Stimulated activated effector memory CD8-positive, alpha-beta T cell treated with anti-CD3 and anti-CD28 coated beads, Interleukin-12 subunit alpha, Interleukin-12 subunit beta, amount 100 ng/mL, for 72 hours (primary cell): ENCODE data around the gene TENM4.
"Not testable (repeated sequence)": the region's sequence is repeated elsewhere in the genome, so short reads cannot be mapped to it uniquely, and the experiment has no call there.

Source experiments
- ATAC-seq: fragments of 150-1000 bp; cut with Tn5 transposase; 2 replicates; pipeline ENCODE4 v1.10.0; 2021
- DNase-seq, 2 donors: peaks; one replicate each; pipeline ENCODE4 v3.0.0; 2021 to 2022; ENCODE audit warnings: low spot score in 2 of 2
- H3K27ac Mint-ChIP-seq: one replicate; pipeline ENCODE4 v1.8.0; 2022; ENCODE audit warnings: mild to moderate bottlenecking, mixed read lengths
- H3K36me3 Mint-ChIP-seq: one replicate; pipeline ENCODE4 v1.8.0; 2022; ENCODE audit warnings: mild to moderate bottlenecking, mixed read lengths
- H3K4me1 Mint-ChIP-seq: one replicate; pipeline ENCODE4 v1.8.0; 2022; ENCODE audit warnings: mixed read lengths
- H3K4me3 Mint-ChIP-seq: one replicate; pipeline ENCODE4 v1.8.0; 2022; ENCODE audit warnings: mild to moderate bottlenecking, mixed read lengths
- H3K9me3 Mint-ChIP-seq: one replicate; pipeline ENCODE4 v1.8.0; 2022; ENCODE audit warnings: mixed read lengths

The TENM4 gene

DNA sequence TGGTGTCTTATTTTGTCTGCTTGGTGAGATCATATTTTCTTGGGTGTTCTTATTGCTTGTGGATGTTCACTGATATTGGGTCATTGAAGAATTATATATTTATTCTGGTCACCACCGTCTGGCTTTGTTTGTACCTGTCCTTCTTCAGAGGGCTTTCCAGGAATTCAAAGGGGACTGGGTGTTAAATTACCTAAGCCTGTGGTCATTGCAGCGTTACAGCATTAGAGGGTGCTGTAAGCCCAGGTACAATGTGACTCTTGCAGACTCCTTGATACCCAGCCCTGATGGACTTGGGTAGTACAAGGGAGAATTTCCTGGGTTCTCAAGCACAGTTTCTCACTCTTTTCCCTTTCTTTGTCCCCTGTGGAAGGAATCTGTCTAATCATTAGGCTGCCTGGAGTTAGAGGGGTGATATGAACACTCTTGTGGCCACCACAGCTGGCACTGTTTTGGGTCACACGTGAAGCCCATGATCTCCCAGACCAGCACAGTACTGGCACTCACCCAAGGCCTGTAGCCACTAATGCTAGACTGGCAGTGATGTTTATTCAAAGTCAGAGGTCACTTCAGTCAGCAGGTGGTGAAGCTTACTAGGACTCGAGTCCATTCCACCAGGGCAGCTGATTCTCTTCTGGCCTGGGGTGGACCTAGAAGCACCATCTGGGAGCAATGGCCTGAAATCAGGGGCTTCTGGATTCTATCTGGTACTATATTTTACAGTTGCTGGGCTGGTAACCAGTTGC is 810.1 kb downstream of the TENM4 start:
- Mint-ChIP-seq H3K9me3 (peaks cover 21% of the 10 kb centered on the region), H3K36me3 (no peaks in the 10 kb centered on the region), H3K27ac (no peak overlapping the region), H3K4me1 (peaks cover 2% of the 10 kb centered on the region), H3K4me3 (no peak overlapping the region)
- ATAC-seq (no peak), DNase-seq (no peak)

DNA sequence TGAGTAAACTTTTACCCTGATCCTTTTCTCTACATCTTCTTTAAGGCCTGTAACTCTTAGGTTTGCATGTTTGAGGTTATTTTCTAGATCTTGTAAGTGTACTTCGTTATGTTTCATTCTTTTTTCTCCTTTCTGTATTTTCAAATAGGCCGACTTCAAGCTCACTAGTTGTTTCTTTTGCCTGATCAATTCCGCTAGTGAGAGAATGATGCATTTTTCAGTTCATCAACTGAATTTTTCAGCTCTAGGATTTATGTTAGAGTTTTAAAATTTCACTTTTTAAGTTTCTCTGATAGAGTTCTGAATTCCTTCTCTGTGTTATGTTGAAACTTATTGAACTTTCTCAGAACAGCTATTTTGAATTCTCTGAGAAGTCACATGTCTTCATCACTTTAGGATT is 810.7 kb downstream of the TENM4 start:
- Mint-ChIP-seq H3K36me3 (no peaks in the 10 kb centered on the region), H3K9me3 (peaks cover 21% of the 10 kb centered on the region), H3K27ac (no peak overlapping the region), H3K4me1 (no peaks in the 10 kb centered on the region), H3K4me3 (no peak overlapping the region)
- no peak for ATAC-seq
- no peak for DNase-seq

- H3K4me1 Mint-ChIP-seq, result no peaks in the 10 kb centered on the region
These were observed 818.2 kb downstream of the TENM4 start for GRCh38 chr11:78622666-78623065.

DNA sequence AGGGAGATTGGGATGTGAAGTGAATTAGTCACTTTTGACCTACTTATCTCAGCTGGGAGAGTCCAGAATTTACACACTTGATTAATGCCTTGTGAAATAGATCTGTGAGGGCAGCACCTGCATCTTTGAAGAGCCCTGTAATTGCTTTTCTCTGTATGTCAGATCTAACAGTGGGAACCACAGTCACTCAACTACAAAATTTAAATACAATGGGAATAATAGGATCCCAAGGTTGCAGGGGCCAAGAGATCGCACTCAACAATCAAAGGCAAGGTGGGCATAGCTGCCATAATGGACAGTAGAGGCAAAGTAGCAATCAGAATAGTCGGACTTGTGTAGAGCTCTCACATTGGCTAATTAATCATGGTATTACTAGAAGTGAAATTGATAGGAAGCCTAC is 820.7 kb downstream of the TENM4 start:
- Mint-ChIP-seq H3K4me3 (no peak overlapping the region), H3K27ac (no peak overlapping the region), H3K4me1 (no peaks in the 10 kb centered on the region), H3K9me3 (peaks cover 8% of the 10 kb centered on the region), H3K36me3 (no peaks in the 10 kb centered on the region)
- DNase-seq (no peak), ATAC-seq (no peak)

More at GRCh38 chr11:78622666-78623065, 818.2 kb downstream of the TENM4 start:
- ATAC-seq (no peak), DNase-seq (no peak)
- no peak overlapping the region for H3K4me3 Mint-ChIP-seq
- no peaks in the 10 kb centered on the region for H3K36me3 Mint-ChIP-seq
- H3K9me3 Mint-ChIP-seq, result peaks cover 11% of the 10 kb centered on the region
- H3K27ac Mint-ChIP-seq, result no peak overlapping the region

- no peaks in the 10 kb centered on the region for H3K36me3 Mint-ChIP-seq
- DNase-seq, result no peak
- no peaks in the 10 kb centered on the region for H3K4me1 Mint-ChIP-seq
- no peak overlapping the region for H3K4me3 Mint-ChIP-seq
- H3K9me3 Mint-ChIP-seq, result peaks cover 8% of the 10 kb centered on the region
- ATAC-seq, result no peak
- H3K27ac Mint-ChIP-seq, result no peak overlapping the region
These were observed 825.1 kb downstream of the TENM4 start for GRCh38 chr11:78615724-78616123.

DNA sequence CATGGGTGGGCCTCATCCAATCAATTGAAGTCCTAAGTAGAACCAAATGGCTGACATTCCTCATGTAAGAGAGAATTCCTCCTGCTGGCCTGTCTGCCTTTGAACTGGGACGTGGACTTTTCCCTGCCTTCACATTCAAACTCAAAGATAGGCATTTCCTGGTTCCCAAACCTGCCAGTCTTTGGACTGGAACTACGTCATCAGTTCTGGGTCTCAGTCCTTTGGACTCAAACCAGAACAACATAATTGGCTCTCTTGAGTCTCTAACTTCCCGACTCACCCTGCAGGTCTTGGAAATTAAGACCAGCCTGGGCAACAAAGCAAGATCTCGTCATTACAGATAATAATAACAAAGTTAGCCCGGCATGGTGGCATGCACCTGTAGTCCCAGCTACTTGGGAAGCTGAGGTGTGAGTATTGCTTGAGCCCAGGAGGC is 827.4 kb downstream of the TENM4 start:
- no peak overlapping the region for H3K27ac Mint-ChIP-seq

DNA sequence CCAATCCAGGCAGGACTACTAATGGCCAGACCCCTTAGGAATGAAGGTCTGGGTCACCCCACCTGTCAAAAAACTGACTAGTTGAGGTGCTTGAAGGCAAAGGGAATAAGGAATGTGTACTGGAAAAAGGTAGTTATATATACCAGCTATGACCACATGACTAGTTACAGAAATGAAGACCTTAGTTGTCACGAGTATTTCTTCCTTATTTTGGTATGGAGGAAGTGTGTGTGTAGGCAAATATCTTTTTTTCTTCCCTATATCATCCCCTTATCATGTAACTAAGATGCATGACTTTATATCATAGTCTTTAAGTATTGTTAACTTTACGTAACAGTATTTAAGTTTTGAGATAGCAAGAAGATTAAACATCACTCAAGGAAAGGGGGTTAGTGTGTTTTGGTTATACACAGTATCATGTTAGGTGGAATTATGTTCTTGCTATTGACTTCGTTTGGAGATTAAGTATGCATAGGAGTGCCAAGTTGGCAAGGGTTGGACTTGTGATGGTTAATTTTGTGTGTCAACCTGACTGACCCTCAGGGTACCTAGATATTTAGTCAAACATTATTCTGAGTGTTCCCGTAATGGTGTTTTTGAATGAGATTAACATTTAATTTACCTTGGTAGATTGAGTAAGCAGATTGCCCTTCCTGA is 828.0 kb downstream of the TENM4 start:
- H3K9me3 Mint-ChIP-seq, result no peaks in the 10 kb centered on the region
- no peak overlapping the region for H3K4me3 Mint-ChIP-seq
- no peaks in the 10 kb centered on the region for H3K36me3 Mint-ChIP-seq
- ATAC-seq, result no peak
- H3K27ac Mint-ChIP-seq, result no peak overlapping the region
- no peaks in the 10 kb centered on the region for H3K4me1 Mint-ChIP-seq
- DNase-seq, result no peak

More for the DNA sequence above, 827.4 kb downstream of the TENM4 start:
- Mint-ChIP-seq H3K4me1 (no peaks in the 10 kb centered on the region), H3K4me3 (no peak overlapping the region), H3K9me3 (no peaks in the 10 kb centered on the region), H3K36me3 (no peaks in the 10 kb centered on the region)
- DNase-seq (no peak), ATAC-seq (no peak)

GRCh38 chr11:78609321-78609720 is 831.5 kb downstream of the TENM4 start:
- H3K27ac Mint-ChIP-seq, DNase-seq, H3K4me1 Mint-ChIP-seq, H3K36me3 Mint-ChIP-seq, ATAC-seq, H3K4me3 Mint-ChIP-seq, H3K9me3 Mint-ChIP-seq: not testable (repeated sequence)

- no peaks in the 10 kb centered on the region for H3K9me3 Mint-ChIP-seq
- no peaks in the 10 kb centered on the region for H3K36me3 Mint-ChIP-seq
- DNase-seq (no peak), ATAC-seq (no peak)
- H3K27ac Mint-ChIP-seq, result no peak overlapping the region
- no peaks in the 10 kb centered on the region for H3K4me1 Mint-ChIP-seq
- no peak overlapping the region for H3K4me3 Mint-ChIP-seq
These were observed 833.1 kb downstream of the TENM4 start for GRCh38 chr11:78607696-78608095.

GRCh38 chr11:78606667-78607066 is 834.2 kb downstream of the TENM4 start:
- Mint-ChIP-seq H3K4me3 (no peak overlapping the region), H3K36me3 (no peaks in the 10 kb centered on the region), H3K27ac (no peak overlapping the region), H3K4me1 (no peaks in the 10 kb centered on the region), H3K9me3 (no peaks in the 10 kb centered on the region)
- ATAC-seq, result no peak
- DNase-seq, result no peak

DNA sequence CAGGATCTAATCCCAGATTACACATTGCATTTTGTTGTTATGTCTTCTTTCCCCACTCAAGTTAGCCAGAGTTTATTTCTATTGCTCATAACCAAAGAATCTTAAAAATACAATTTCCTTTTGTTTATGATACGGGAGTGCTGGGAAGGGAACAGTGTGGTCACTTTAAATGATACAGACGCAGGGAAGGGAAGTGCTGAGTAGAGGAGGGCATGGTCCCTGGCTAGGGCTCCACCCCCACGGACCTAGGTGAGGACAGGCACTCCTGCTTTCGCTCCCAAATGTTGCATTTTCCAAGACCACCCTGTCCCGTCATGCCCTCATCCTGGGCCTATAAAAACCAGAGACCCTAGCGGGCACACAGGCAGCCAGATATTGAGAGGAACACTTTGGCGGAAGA is 835.5 kb downstream of the TENM4 start:
- Mint-ChIP-seq H3K4me3 (no peak overlapping the region), H3K9me3 (no peaks in the 10 kb centered on the region), H3K4me1 (no peaks in the 10 kb centered on the region), H3K36me3 (no peaks in the 10 kb centered on the region), H3K27ac (no peak overlapping the region)
- DNase-seq (no peak), ATAC-seq (no peak)

DNA sequence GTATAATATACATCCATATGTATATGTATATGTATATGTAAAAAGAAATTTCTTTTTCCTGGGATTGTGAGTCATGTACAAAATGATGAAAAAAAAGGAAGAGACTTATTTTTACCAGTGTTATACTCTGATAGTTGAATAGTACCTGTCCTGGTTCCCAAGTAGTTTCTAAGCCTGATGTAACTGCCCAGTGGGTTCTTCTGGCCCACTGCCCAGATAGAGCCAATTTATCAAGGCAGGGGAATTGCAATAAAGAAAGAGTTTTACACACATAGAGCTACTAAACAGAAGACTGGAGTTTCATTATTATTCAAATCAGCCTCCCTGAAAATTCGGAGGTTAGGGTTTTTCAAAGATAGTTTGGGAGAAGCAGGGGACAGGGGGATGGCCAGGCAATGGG is 837.0 kb downstream of the TENM4 start:
- Mint-ChIP-seq H3K36me3 (no peaks in the 10 kb centered on the region), H3K4me3 (no peak overlapping the region), H3K9me3 (no peaks in the 10 kb centered on the region), H3K4me1 (no peaks in the 10 kb centered on the region), H3K27ac (no peak overlapping the region)
- ATAC-seq (no peak), DNase-seq (no peak)
